ENCODE measurements around the gene SOX10.

The SOX10 gene

DNA sequence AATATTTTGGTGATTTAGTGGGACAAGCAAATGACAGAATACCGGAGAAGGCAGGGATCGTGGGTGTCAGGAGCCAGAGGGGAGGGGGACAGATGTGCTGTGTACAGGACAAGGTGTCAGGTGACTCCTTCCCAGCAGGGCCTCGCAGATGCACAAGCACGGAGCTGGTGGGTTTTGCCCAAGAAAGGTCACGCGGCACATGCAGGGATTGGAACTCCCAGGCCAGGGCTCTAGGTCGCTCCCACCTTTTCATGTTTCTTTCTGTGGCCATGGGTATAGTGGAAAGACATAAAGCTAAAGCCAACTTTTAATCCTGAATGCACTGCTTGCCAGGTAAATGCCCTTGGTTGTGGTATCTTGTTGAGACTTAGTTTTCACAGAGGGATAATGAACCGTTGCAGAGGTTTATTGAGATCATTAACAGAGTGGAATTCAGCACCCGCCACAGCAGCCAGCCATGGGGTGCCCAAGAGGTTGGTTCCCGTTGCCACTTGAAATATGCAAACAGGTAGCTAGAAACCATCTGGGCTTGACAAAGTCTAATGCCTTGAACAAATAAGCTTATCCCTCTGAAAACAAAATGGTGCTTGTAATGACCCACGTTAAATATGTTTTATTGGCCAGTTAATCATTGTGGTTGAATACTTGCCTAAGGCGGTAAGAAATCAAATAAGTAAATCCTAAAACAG, 41.1 kb downstream of the SOX10 start:
- DNase-seq (ENCODE audit: low read depth, low spot score), result no peak
- H3K4me3 ChIP-seq (ENCODE audit: low read length), result no peak overlapping the region

GRCh38 chr22:37942133-37942532, 42.2 kb downstream of the SOX10 start:
- DNase-seq (ENCODE audit: low read depth, low spot score), result no peak
- no peak overlapping the region for H3K4me3 ChIP-seq (ENCODE audit: low read length)

DNA sequence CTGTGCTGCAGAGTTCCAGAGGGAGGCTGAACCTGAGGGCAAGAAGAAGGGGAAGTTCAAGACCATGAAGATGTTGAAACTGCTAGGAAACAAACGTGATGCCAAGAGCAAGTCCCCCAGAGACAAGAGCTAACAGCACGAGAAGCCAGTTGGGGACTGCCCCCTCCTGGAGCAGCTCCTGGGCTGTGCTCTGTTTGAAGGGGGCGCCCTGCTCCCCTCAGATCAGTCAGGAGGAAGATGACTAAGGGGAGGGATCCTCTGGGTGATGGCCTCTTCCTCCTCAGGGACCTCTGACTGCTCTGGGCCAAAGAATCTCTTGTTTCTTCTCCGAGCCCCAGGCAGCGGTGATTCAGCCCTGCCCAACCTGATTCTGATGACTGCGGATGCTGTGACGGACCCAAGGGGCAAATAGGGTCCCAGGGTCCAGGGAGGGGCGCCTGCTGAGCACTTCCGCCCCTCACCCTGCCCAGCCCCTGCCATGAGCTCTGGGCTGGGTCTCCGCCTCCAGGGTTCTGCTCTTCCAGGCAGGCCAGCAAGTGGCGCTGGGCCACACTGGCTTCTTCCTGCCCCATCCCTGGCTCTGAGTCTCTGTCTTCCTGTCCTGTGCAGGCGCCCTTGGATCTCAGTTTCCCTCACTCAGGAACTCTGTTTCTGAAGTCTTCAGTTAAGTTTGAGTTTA, 43.5 kb downstream of the SOX10 start:
- DNase-seq (ENCODE audit: low read depth, low spot score), result no peak
- no peak overlapping the region for H3K4me3 ChIP-seq (ENCODE audit: low read length)

DNA sequence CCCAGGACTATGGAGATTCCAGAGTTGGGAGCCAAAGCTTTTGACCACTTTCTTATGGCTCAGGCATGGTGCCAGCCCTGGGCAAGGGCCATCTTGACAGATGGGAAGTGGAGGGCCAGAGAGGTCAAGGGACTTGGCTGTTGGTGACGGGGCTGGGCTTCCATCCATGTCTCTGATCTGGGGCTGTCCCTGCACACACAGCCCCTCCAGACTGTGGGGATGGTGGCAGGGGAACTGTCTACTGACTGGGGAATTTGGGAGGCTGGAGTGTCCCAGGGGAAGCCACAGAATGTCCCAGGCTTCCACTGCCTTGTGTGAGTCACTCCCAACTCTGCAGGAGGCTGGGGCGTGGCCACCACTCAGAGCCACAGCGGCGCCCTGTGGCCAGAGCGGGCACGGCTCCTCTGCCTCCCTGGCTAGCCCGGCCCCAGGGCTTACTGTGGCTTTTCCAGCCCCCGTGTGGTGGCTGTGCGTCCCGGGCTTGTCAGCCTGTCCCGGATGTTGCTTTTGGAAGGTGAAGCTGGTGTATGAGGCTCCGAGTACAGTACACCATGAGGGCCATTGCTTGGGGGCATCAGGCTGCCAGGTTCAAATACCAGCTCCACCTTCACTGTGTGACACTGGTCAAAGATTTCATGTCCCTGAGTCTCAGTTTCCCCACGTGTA, 50.5 kb downstream of the SOX10 start:
- H3K4me3 ChIP-seq (ENCODE audit: low read length), result no peak overlapping the region
- DNase-seq (ENCODE audit: low read depth, low spot score), result peak; percentile 78

DNA sequence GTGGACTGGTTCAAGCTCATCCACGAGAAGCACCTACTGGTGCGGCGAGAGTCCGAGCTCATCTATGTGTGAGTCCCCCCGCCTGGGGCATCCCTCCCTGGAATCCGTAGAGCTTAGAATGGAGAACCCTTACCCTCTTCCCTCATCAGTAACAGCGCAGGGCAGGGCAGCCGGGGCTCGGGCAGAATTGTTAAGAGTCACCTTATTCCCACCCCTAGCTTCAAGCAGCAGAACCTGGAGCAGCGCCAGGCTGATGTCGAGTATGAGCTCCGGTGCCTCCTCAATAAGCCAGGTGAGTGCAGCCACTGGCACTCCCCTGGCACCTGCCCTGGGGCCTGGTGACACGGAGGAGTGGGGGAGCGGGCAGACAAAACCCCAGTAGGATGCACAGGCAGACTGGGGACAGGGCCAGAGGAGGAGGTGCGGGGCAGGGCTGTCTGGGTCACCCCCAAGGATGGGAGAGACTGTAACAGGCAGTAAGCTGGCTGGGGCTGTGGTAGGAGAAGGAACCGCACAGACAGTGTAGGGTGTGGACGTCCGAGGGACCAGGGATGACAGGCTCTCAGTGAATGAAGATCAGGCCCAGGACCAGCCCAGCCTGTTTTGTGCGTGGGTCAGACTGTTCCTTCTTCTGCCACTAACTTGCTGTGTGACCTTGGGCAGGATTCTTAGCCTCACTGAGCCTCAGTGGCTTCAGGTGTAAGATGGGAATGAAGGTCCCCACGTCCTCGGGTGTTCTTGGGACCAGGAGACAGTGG, 51.4 kb downstream of the SOX10 start:
- H3K4me3 ChIP-seq (ENCODE audit: low read length), result no peak overlapping the region
- DNase-seq (ENCODE audit: low read depth, low spot score), result no peak

DNA sequence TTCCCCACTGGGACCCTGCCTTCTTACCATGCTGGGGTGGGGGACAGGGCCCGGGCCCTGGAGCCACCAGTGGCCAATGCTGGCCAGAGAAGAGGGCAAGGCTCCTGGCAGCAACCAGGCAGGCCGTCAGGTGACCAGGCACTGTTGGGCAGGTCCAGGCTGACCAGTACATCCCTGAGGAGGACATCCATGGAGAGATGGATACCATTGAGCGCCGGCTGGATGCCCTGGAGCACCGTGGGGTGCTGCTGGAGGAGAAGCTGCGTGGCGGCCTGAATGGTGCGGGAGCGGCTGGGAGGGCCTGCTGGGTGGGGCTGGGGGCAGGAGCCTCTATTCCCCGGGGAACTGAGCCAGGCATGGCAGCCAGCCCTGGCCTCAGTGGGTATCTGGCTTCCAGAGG, 52.0 kb downstream of the SOX10 start:
- no peak for DNase-seq (ENCODE audit: low read depth, low spot score)
- H3K4me3 ChIP-seq (ENCODE audit: low read length), result no peak overlapping the region

DNA sequence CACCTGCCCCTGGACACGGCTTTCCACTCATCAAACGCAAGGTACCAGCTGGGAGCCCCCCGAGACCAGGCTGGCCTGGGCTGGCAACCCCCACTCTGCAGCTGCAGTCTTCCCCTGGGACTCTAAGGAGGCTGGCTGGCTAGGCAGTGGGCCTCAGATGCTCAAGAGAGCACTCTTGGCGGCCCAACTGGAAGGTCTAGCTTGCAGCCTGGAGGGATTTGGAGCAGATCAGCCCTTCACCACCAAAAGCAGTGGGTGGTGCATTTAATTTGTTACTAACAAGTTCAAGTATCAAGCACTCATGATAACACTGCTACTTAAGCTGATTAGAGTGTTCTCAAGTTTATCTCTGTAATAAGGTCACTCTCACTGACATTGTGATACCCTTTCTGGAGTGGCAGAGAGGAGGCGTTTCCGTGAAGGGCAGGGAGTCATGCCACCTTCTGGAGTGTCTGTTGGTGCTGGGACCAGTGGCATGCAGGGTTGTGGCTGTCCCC, 52.4 kb downstream of the SOX10 start:
- H3K4me3 ChIP-seq (ENCODE audit: low read length), result no peak overlapping the region
- DNase-seq (ENCODE audit: low read depth, low spot score), result no peak

DNA sequence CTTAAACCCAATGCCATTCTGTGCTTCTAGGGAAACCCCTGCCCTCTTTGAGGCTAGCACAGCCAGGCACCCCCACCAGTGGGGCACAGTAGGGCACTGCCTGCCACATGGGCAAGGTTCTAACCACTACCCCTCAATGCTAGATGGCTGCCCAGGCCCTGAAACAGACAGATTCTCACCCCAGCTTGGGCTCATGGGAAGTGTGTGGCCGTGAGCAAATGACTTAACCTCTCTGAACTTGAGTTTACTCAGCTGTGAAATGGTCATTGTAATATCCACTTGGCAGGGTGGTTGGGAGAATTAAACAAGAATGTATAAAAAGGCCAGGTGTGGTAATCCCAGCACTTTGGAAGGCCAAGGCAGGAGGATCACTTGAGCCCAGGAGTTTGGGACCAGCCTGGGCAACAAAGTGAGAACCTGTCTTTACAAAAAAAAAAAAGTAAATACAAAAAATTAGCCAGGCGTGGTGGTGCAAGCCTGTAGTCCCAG, 53.4 kb downstream of the SOX10 start:
- no peak for DNase-seq (ENCODE audit: low read depth, low spot score)
- no peak overlapping the region for H3K4me3 ChIP-seq (ENCODE audit: low read length)

DNA sequence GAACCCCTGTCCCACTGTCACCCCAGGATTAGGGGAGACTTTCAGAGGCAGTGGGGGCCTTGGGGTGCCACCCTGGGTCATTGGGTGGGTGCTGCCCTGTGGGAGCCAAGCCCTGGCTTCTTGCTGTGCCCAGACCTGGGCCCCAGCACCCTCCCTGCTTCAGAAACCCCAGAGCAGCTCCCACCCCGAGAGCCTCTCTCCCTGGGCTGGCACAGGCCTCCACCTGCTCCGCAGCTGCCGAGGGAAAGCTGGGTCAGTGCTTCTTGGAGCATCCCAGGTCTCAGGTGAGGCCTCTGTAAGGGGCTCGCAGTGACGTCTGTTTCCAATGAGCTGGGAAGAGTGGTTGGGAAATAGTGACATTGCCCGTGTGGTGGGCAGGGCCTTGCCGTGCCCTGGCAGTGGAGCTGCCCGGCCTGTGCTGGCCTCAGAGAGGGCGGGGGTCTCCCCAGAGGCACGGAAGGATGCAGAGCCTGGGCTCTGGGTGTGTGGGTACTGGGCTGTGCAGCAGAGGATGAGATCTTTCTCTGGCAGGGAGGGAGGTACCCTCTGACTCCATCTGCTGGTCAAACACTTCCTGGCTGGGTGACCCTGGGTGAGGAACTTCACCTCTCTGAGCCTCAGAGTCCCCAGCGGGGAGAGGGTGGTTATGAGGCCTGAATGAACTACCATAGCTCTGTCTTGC, 53.9 kb downstream of the SOX10 start:
- DNase-seq (ENCODE audit: low read depth, low spot score), result no peak
- no peak overlapping the region for H3K4me3 ChIP-seq (ENCODE audit: low read length)

DNA sequence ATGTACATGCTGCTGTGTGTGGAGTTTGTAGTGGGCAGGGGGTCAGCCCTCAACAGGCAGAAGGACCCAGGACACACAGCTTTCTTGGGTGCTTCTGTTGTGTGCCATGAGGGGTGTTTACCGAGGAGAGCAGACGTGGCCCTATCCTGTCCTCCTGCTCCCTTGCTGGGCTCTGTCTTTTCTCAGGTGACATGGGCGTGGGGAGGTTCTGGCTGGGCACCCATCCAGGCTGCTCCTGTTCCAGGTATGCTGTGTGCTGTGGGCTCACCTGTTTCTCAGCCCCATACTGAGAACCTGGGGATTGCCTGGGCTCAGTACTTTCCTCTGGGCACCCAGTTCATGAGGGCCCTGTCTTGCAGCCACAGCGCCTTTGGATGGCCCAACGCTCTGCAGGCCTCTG, 55.0 kb downstream of the SOX10 start:
- H3K4me3 ChIP-seq (ENCODE audit: low read length), result no peak overlapping the region
- no peak for DNase-seq (ENCODE audit: low read depth, low spot score)

DNA sequence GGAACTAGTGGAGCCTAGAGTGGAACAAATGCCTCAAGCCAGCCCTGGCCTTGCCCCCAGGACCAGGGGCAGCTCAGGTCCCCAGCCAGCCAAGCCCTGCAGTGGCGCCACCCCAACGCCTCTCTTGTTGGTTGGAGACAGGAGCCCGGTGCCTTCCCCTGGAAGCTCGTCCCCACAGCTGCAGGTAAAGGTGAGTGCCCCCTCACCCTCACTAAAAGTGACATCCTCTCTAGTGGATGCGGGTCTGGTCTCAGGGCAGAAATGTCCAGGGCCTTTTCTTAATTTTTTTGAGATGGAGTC, 56.8 kb downstream of the SOX10 start:
- no peak for DNase-seq (ENCODE audit: low read depth, low spot score)
- no peak overlapping the region for H3K4me3 ChIP-seq (ENCODE audit: low read length)

DNA sequence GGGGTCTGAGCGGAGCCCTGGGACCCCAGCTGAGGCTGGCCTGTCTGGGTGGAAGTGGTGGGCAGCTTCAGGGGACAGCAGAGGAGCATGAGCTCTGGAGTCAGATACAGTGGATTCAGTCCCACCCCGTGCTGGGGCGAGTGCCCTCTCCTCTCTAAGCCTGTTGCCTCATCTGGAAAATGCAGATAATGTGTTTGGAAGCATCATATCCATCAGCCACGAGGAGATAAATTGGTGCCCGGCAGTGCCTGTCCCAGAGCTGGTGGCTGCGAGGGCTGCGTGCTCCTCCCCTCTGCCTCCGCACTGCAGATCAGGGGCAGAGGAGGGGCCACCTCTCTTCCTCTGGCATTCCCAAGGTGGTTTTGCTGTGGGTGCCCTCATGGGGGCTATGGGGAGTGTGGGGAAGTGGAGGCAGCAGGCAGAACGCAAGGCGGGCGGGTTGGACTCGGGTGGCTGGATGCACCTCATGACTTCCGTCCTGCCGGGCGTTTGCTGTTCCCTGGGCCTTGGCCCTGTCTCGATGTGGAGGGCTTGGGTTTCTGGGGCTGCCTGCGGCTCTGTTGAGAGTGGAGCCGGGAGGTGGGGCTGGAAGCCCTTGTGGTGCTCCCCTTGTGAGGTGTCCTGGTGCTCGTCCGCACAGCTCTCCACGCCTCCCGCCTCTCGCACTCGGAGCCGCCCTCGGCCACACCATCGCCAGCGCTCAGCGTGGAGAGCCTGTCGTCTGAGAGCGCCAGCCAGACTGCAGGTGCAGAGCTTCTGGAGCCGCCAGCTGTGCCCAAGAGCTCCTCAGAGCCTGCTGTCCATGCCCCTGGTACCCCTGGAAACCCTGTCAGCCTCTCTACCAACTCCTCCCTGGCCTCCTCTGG, 57.4 kb downstream of the SOX10 start:
- DNase-seq (ENCODE audit: low read depth, low spot score), result no peak
- no peak overlapping the region for H3K4me3 ChIP-seq (ENCODE audit: low read length)

DNA sequence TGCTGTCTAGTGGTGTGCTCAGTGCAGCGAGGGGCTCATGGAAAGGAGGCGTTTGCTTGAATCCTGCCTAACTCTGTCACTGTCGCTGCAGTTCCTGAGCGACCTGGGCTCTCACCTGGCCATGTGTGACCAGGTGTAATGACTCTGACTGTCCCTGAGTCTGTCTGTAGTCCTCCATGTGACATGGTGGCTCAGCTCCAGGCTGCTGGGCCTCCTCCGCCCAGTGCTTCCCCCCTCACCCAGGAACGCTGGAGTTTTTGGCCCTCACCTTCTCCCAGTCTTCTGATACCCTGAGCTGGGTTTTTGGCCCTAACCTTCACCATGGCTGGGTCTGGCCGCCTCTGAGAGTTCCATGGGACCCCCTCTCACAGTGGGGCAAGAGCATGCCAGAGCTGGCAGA, 58.0 kb downstream of the SOX10 start:
- no peak overlapping the region for H3K4me3 ChIP-seq (ENCODE audit: low read length)
- DNase-seq (ENCODE audit: low read depth, low spot score), result no peak

DNA sequence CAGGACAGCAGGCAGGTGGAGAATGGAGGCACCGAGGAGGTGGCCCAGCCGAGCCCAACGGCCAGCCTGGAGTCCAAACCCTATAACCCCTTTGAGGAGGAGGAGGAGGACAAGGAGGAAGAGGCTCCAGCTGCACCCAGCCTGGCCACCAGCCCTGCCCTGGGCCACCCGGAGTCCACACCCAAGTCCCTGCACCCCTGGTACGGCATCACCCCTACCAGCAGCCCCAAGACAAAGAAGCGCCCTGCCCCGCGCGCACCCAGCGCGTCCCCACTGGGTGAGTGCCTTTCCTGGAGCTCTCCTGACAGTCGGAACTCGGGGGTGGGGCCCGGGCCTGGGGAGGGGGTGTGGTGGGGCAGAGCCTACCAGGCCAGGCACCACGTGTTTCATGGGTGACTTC, 58.6 kb downstream of the SOX10 start:
- H3K4me3 ChIP-seq (ENCODE audit: low read length), result no peak overlapping the region
- DNase-seq (ENCODE audit: low read depth, low spot score), result no peak

GRCh38 chr22:37925330-37925729, 59.0 kb downstream of the SOX10 start:
- no peak overlapping the region for H3K4me3 ChIP-seq (ENCODE audit: low read length)
- DNase-seq (ENCODE audit: low read depth, low spot score), result no peak

DNA sequence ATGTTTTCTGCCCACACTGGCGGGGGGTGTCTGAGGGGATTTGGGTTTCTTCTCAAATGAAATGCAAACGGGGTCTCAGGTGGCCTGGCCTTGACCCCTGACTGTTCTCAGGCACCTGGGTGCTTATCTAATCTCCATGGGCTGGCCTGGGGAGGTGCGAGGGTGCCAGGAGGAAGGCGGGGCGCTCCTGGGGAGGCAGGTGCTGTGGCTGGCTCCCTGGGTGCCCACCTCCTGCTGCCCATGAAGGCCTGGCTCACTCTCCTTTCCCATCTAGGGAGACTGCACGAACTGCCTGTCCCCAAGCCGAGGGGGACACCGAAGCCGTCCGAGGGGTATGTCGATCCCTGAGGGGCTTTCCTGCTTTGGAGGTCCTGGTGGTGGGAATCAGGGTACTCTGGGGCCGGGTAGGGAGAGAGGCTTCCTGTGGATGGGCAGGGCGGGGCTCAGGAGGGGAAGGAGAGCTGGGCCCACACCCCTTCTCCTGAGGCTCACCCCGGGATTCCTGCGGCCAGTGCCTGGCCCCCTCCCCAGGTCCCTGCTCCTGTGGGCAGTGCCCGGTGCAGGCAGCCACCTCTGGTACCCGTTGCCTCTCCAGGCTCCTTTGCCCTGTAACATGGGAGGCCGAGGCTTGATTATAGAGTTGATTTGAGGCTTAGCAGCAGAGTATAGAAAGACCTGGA, 59.8 kb downstream of the SOX10 start:
- H3K4me3 ChIP-seq (ENCODE audit: low read length), result no peak overlapping the region
- DNase-seq (ENCODE audit: low read depth, low spot score), result no peak

- no peak for DNase-seq (ENCODE audit: low read depth, low spot score)
- H3K4me3 ChIP-seq (ENCODE audit: low read length), result no peak overlapping the region
Measured at GRCh38 chr22:37923927-37924326, 60.4 kb downstream of the SOX10 start.
